Vagina (tissue), 2 donors: ENCODE data around the gene CES5A.

Source experiments
- CTCF ChIP-seq, 3 experiments: fragments of 450-650 bp in 2 of 3; fragments of 200-600 bp in 1 of 3; sonication (generic) in 1 of 3; IDR thresholded peaks; one replicate each; pipeline ENCODE4 v1.5.1; 2017 to 2019; ENCODE audit warnings: antibody characterized with exemption in 3 of 3, mild to moderate bottlenecking in 2 of 3, moderate library complexity in 2 of 3
- POLR2A ChIP-seq, 2 donors: fragments of 450-650 bp; IDR thresholded peaks; one replicate each; pipeline ENCODE4 v1.6.1; 2017; ENCODE audit warnings: antibody characterized with exemption in 2 of 2, mild to moderate bottlenecking in 2 of 2, moderate library complexity in 2 of 2

- TF ChIP-seq CTCF (IDR thresholded peaks at IDR 0.05), result no peak
- TF ChIP-seq POLR2A (IDR thresholded peaks at IDR 0.05), result no peak
Observed at GRCh38 chr16:55832773-55833691, 42.1 kb downstream of the CES5A start, which contains the start of gene CES1.
